IPS-20b (cell line): ENCODE measurements around the gene GRIA2.
"Not testable (repeated sequence)": the region's sequence is repeated elsewhere in the genome, so short reads cannot be mapped to it uniquely, and the experiment has no call there.

Source experiments
- H3K27ac ChIP-seq: one replicate; pipeline ENCODE4 v1.5.1; 2013; ENCODE audit warnings: low read length
- H3K27me3 ChIP-seq: 2 replicates; pipeline ENCODE4 v1.6.1; 2013; ENCODE audit warnings: mild to moderate bottlenecking, low read length, inconsistent platforms; ENCODE audit not compliant: insufficient read depth
- H3K36me3 ChIP-seq: 2 replicates; pipeline ENCODE4 v1.6.1; 2013; ENCODE audit warnings: low read depth, mild to moderate bottlenecking, inconsistent platforms, low read length, moderate library complexity; ENCODE audit not compliant: insufficient read depth
- H3K4me1 ChIP-seq: 2 replicates; pipeline ENCODE4 v1.6.1; 2013; ENCODE audit warnings: mild to moderate bottlenecking, control low read depth, inconsistent platforms, low read length, moderate library complexity; ENCODE audit not compliant: insufficient read depth
- H3K4me3 ChIP-seq: 2 replicates; pipeline ENCODE4 v1.5.1; 2013; ENCODE audit warnings: mild to moderate bottlenecking, low read length, inconsistent platforms
- H3K9ac ChIP-seq: 2 replicates; pipeline ENCODE4 v1.6.1; 2013; ENCODE audit warnings: low read depth, mild to moderate bottlenecking, inconsistent platforms, low read length, moderate library complexity
- H3K9me3 ChIP-seq: 2 replicates; pipeline ENCODE4 v1.6.1; 2013; ENCODE audit warnings: mild to moderate bottlenecking, low read depth, low read length, inconsistent platforms; ENCODE audit not compliant: insufficient read depth

The GRIA2 gene

DNA sequence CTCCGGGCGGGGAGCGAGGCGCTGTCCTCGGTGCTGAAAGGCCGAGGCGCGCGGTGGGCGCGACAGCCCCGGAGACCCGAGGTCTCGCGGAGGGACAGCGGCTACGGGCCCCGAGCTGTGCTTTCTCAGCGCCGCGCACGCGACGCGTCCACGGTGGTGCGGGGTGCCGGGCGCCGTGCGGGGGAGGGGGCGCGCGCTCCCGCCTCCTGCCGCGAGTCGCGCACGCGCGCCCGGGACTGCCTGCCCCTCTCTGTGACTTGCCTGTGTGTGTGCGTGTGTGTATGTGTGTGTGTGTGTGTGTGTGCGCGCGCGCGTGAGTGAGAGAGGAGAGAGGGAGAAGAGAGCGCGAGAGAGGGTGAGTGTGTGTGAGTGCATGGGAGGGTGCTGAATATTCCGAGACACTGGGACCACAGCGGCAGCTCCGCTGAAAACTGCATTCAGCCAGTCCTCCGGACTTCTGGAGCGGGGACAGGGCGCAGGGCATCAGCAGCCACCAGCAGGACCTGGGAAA, at the start of gene GRIA2:
GRIA2 (plus strand) TSS at position 358 of the 511 bp plus-strand sequence. CDS start 315 bp downstream, outside the sequence.
- Histone ChIP-seq H3K36me3 (no peaks in the 10 kb centered on the region), H3K9me3 (no peaks in the 10 kb centered on the region), H3K27me3 (peaks cover 75% of the 10 kb centered on the region), H3K4me1 (no peaks in the 10 kb centered on the region; the same call in 1 of the 2 replicates), H3K27ac (no peak within 1 kb of the TSS), H3K4me3 (peak within 1 kb of the TSS; percentile 76), H3K9ac (no peak within 1 kb of the TSS)

DNA sequence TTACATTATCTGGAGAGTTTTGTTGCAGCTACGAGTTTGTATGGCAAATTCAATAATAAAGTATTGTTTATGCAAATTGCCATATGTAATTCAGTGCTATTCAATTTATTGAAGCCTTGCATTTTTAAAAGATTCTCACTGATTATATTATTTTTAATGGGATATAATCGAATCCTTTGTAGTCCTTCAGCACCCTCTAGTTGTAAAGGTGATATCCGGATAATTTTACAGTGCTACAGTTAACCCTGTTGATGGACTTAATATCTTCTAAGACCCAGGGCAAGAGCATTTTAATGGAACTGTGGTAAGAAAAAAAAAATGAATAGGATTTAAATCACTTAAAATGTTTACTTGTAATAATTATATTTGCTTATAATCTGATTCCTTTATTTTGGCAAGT, 48.5 kb upstream of the GRIA2 start:
- Histone ChIP-seq H3K27me3 (no peaks in the 10 kb centered on the region), H3K9me3 (no peaks in the 10 kb centered on the region), H3K36me3 (no peaks in the 10 kb centered on the region), H3K4me3 (no peak overlapping the region), H3K4me1 (no peaks in the 10 kb centered on the region), H3K9ac (no peak overlapping the region), H3K27ac (no peak overlapping the region)

DNA sequence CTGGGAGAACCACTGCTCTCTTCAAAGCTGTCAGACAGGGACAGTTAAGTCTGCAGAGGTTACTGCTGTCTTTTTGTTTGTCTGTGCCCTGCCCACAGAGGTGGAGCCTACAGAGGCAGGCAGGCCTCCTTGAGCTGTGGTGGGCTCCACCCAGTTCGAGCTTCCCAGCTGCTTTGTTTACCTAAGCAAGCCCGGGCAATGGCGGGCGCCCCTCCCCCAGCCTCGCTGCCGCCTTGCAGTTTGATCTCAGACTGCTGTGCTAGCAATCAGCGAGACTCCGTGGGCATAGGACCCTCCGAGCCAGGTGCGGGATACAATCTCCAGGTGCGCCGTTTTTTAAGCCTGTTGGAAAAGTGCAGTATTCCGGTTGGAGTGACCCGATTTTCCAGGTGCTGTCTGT, 40.3 kb upstream of the GRIA2 start:
- not testable (repeated sequence) for H3K4me1 ChIP-seq, H3K4me3 ChIP-seq, H3K27me3 ChIP-seq, H3K36me3 ChIP-seq, H3K9ac ChIP-seq, H3K27ac ChIP-seq, H3K9me3 ChIP-seq

DNA sequence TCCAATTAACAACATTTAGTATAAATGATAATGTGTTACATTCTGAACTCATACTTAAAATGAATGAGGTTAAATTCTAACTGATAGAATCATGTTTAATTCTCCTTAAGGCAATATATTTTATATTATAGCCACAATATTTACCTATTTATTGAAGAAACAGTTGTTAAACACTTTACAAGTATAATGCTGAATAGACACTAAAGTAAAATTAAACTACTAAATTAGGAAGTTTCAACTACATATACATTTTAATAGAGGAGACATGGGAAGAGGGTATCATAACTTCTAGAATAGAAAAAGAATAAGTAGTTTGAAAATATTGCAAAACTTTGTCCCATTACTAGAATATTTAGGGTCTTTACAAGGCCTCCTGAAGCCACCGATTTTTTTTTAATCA, 36.2 kb upstream of the GRIA2 start:
- H3K36me3 ChIP-seq = no peaks in the 10 kb centered on the region
- H3K9me3 ChIP-seq = no peaks in the 10 kb centered on the region
- no peak overlapping the region for H3K27ac ChIP-seq
- H3K9ac ChIP-seq = no peak overlapping the region
- no peaks in the 10 kb centered on the region for H3K27me3 ChIP-seq
- H3K4me3 ChIP-seq = no peak overlapping the region
- H3K4me1 ChIP-seq = no peaks in the 10 kb centered on the region

GRCh38 chr4:157185363-157185762, 35.2 kb upstream of the GRIA2 start:
- H3K36me3 ChIP-seq = no peaks in the 10 kb centered on the region
- no peaks in the 10 kb centered on the region for H3K27me3 ChIP-seq
- no peaks in the 10 kb centered on the region for H3K9me3 ChIP-seq
- H3K4me3 ChIP-seq = no peak overlapping the region
- no peak overlapping the region for H3K27ac ChIP-seq
- no peaks in the 10 kb centered on the region for H3K4me1 ChIP-seq
- H3K9ac ChIP-seq = no peak overlapping the region

DNA sequence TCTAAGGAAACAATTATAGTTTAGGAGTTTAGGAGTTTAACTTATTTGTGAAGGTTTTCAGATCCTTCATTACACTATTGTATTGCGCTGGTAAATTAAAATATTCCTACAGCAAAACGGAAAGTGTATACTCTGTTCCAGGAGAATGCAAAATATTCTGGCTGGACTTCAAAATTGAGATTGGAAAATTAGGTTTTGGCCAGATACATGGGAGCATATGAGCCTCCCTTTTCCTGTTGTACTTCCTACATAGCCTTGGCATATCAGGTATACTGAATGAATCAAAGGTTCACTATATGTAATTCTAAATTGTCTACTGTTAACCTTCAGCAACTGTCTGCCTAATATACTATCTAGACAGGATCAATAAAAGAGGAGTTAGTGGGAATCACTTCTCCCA, 25.2 kb upstream of the GRIA2 start:
- no peak overlapping the region for H3K9ac ChIP-seq
- no peak overlapping the region for H3K4me3 ChIP-seq
- H3K9me3 ChIP-seq = no peaks in the 10 kb centered on the region
- no peak overlapping the region for H3K27ac ChIP-seq
- no peaks in the 10 kb centered on the region for H3K36me3 ChIP-seq
- no peaks in the 10 kb centered on the region for H3K27me3 ChIP-seq
- peaks cover 10% of the 10 kb centered on the region; the same call in 1 of the 2 replicates for H3K4me1 ChIP-seq

DNA sequence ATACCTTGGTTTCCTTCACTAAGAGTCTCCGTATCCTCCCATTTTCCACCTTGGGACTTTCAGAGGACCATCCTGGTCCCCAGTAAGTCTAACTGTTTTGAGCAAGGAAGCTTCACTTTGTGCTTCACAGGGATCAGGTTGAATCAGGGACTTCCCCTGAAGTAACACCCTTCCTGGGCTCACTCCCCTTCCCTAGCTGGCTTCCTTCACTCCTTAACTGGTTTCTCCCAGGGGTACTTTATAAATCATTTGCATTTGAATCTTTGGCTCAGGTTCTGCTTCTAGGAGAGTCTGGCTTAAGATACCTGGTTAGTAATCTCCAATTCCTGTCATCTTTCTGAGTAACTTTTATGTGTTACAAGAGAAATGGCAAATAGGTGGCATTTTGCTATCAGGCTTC, 24.5 kb upstream of the GRIA2 start:
- H3K4me1 ChIP-seq = peaks cover 10% of the 10 kb centered on the region; the same call in 1 of the 2 replicates
- no peaks in the 10 kb centered on the region for H3K27me3 ChIP-seq
- no peaks in the 10 kb centered on the region for H3K9me3 ChIP-seq
- no peak overlapping the region for H3K9ac ChIP-seq
- H3K27ac ChIP-seq = no peak overlapping the region
- H3K4me3 ChIP-seq = peak overlapping the region; percentile 23; the same call in 1 of the 2 replicates
- H3K36me3 ChIP-seq = no peaks in the 10 kb centered on the region

GRCh38 chr4:157204634-157205244, 15.8 kb upstream of the GRIA2 start:
- no peaks in the 10 kb centered on the region for H3K4me1 ChIP-seq
- H3K4me3 ChIP-seq = no peak overlapping the region
- H3K27ac ChIP-seq = no peak overlapping the region
- no peaks in the 10 kb centered on the region for H3K36me3 ChIP-seq
- H3K27me3 ChIP-seq = no peaks in the 10 kb centered on the region
- H3K9me3 ChIP-seq = no peaks in the 10 kb centered on the region
- H3K9ac ChIP-seq = no peak overlapping the region

DNA sequence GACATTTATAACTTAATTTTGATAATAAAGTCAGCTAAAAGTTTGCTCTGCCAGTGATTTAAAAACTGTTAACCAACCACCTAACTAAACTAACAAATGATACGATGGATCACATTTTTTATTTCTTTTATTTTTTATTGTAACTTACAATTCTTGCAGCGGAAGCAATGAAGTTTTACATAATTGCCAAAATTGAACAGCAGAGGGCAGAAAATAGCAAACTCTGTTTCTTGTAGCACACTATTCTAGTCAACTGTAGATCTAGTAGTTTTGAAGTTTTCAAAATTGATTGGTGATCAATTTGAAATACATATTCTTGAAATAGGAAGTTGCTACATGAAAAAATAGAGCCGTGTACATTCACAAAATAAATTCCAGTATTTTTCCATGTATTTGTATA, 2.8 kb upstream of the GRIA2 start:
- Histone ChIP-seq H3K4me3 (no peak overlapping the region), H3K36me3 (no peaks in the 10 kb centered on the region), H3K27me3 (peaks cover 50% of the 10 kb centered on the region), H3K9ac (no peak overlapping the region), H3K4me1 (no peaks in the 10 kb centered on the region; the same call in 1 of the 2 replicates), H3K9me3 (no peaks in the 10 kb centered on the region), H3K27ac (no peak overlapping the region)

DNA sequence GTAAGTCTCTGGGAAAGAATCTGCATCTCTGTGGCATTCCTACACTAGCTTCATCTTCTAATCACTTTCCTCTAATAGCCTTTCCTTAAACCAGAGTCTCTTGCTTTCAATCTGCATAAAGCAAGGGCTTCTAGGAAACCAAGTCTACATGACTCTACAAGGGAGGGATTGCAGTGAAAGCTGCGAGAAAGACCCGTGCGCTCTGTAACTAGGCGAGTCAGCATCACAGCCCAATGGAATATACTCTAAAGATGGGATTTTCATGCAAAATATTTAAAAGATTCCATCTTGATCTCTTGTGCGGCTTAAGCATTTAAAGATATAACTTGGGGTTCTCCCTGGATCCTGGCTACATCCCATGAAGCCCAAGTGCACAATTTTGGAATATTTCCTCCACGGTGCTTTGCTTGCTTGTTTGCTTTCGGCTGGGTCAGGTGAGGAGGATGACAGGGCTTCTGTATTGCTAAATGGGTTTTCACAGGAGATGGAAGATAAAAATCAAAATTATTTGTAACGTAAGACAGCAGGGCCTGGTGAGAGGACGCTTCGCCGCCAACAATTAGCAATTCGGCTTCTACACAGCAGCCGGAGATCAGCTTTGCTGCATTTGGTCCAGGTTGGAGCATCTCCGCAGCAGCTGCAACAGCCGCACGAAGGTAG, 687 bp upstream of the GRIA2 start:
- Histone ChIP-seq H3K4me3 (peak overlapping the region; percentile 64; the same call in 1 of the 2 replicates), H3K9me3 (no peaks in the 10 kb centered on the region), H3K4me1 (no peaks in the 10 kb centered on the region; the same call in 1 of the 2 replicates), H3K27ac (no peak overlapping the region), H3K36me3 (no peaks in the 10 kb centered on the region), H3K9ac (no peak overlapping the region), H3K27me3 (peaks cover 71% of the 10 kb centered on the region)

- Histone ChIP-seq H3K36me3 (no peaks in the 10 kb centered on the region), H3K4me1 (no peaks in the 10 kb centered on the region; the same call in 1 of the 2 replicates), H3K4me3 (peak overlapping the region; percentile 76), H3K9ac (no peak overlapping the region), H3K27me3 (peaks cover 75% of the 10 kb centered on the region), H3K27ac (no peak overlapping the region), H3K9me3 (no peaks in the 10 kb centered on the region)
These were observed 932 bp downstream of the GRIA2 start for GRCh38 chr4:157221426-157221894.
